HS-27A (cell line): ENCODE results near the gene FANCM.

ENCODE experiments used
- DNase-seq: peaks from one replicate; pipeline ENCODE4 v3.0.0-alpha.2; 2012; ENCODE audit warnings: low read depth, missing footprints

Gene FANCM

DNA sequence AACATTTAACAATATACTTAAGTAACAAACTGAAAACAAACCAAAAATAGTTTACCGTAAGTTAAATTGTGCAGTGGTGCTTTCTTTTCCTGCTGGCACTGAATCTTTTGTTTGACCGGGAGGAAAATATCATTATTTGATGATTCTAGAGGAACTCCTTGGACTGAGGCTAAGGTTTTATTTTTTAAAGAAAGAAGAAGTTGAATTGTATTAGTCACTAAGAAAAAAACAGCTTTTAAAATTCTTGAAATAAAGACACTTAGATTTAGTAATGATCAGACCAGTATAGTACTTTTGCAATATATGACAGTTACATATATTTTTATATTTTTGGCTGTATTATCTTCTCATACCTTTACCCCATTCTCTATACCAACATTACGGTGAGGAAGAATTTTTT is 107.0 kb downstream of the FANCM start:
- no peak for DNase-seq

DNA sequence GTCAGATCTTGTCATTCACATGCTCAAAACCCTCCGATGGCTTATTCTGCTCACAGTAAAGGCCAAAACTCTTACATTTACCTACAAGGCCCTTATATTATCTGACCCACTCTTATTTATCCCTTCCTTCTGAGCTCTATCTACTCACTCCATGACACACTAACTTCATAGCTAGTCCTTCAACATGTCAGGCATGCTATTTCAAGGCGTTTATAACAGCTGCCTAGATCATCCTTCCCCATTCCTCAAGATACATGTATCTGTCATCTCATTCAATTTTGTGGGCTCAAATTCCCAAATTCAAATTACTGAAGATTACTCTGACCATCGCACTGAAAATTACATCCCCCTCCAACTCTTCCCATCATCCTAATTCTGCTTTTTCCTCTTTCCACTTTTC is 110.4 kb downstream of the FANCM start:
- no peak for DNase-seq

DNA sequence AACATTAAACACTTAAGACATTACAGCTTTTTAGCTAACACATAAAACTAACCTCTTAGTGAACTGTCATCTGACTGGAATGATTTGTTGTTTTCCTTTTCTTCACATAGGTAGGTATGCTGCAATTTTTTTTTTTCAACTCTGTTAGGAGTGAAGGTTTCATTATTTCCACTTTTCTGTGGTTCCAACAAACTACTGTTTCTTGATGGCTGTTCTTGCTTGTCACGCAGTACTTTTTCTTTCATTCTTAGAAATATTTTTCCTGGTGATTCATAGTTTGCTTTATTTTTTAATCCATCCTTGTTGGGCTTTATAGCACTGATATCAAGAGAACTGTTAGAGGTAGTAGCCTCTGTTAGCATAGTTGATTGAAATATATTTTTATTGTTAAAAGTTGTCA is 111.0 kb downstream of the FANCM start:
- no peak for DNase-seq

DNA sequence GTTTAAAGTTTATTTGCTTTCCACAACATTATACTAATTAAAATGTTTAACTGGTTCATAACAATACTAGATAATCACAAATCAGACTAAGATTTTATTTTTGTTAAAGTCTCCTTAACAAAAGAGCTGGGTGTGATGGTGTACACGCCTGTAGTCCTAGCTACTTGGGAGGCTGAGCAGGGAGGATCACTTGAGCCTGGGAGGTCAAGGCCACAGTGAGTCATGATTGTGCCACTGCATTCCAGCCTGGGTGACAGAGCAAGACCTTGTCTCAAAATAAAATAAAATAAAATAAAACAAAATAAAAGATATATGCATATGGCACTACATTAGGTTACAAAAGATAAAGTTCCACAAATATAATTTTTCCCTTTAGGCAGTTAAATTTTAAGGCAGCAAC is 111.7 kb downstream of the FANCM start:
- no peak for DNase-seq

DNA sequence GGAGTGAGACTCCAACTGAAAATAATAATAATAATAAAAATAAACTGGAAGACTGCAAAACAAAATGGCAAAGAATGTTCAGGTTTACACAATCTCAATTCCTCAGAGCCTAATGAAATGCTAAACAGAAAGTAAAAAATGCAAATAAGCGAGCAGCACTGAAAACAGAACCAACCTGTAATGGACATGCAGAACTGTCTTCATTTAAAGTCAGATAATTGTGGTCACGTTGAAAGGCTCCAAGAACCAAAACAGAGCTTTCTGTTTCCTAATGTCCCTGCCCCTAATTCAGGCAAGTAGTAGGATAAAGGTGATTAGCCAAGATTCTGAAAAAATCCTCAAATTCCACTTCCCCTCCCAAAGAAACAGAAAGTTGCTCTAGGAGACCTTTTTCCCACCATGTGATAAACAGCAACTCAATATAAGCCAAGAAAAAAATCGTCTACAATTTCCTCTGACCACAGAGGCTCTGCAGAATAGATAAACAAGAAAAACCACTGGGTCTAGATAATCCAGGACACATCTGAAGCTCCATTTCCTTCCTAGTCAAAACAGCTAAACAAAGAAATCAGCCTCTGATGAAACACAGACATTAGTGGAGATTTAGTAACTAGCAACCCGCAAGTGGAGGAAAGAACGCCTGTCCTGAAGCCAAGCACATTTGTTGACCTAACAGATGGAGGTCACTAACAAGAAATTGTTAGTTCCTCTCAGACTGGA is 114.3 kb downstream of the FANCM start:
- no peak for DNase-seq
